ENCODE measurements around the gene AFAP1L1. TPM values are rescaled to one million over a fixed set of nuclear protein-coding genes. Genes with fewer than 3 reads are reported as not detected.

Gene AFAP1L1
- total and polyA plus RNA-seq, 2 of the 13 experiments (the other 11 are each of a cell fraction or from before 2014, with no cell fraction given), result 0.38 to 1.0 TPM

DNA sequence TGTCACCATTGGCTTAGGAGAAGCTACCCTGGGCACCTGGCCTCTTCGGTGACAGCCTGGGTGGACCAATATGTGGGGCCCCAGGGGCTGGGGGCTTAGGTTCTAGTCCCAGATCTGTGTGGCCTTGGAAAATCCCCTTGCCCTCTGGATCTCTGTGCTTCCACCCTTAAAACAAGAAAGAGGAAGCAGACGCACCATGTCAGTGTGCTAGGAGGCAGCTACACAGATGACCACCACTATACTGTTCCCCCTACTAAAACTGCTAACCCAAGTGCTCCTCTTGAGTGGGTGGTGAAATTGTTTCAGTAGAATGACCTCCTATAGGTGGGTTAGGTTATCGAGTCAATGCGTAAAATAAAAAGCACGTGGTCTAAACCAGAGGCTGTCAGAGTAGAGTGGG is 31.0 kb downstream of the AFAP1L1 start:
- CTCF ChIA-PET (ENCODE audit: low intra/inter-chr PET ratio, low total read pairs), result no interaction called here
- H3K9me3 ChIP-seq (ENCODE audit: low read length), result no peaks in the 10 kb centered on the region
- intact Hi-C loops (cut with micrococcal nuclease; ENCODE audit: unreplicated experiment), result no loop called here
- in situ Hi-C loops (cut with HindIII; ENCODE audit: extremely low pct_ligation_motif_present, low pct_unique_long_range_greater_than_20kb), result no loop called here
- H3K79me2 ChIP-seq (ENCODE audit: insufficient read depth, low read length), result no peaks in the 10 kb centered on the region
- no TSS peak for BruUV-seq (replicated peaks)
- no peak overlapping the region for H3K27ac ChIP-seq (ENCODE audit: extremely low read length, insufficient read depth, low read length)
- TF ChIP-seq PHF5A (CRISPR knock-in tag; IDR thresholded peaks at IDR 0.05; ENCODE audit: low read depth, unreplicated experiment) (no peak), CEBPG (CRISPR knock-in tag; IDR thresholded peaks at IDR 0.05) (no peak), SALL1 (CRISPR knock-in tag; IDR thresholded peaks at IDR 0.05) (no peak), BRF2 (CRISPR knock-in tag; IDR thresholded peaks at IDR 0.05) (no peak), ZKSCAN5 (CRISPR knock-in tag; IDR thresholded peaks at IDR 0.05) (no peak), ZEB1 (IDR thresholded peaks at IDR 0.05; ENCODE audit: insufficient replicate concordance, low read depth) (no peak), NFATC3 (CRISPR knock-in tag; IDR thresholded peaks at IDR 0.05) (no peak), MEIS2 (CRISPR knock-in tag; IDR thresholded peaks at IDR 0.05) (no peak), ZNF12 (CRISPR knock-in tag; IDR thresholded peaks at IDR 0.05) (no peak), KAT7 (CRISPR knock-in tag; IDR thresholded peaks at IDR 0.05; ENCODE audit: borderline replicate concordance) (no peak), SNRNP70 (IDR thresholded peaks at IDR 0.05; ENCODE audit: low read depth, low read length) (no peak), NCOR1 (IDR thresholded peaks at IDR 0.05; ENCODE audit: borderline replicate concordance, low read length) (no peak), FOSL2 (CRISPR knock-in tag; IDR thresholded peaks at IDR 0.05) (no peak), ARNTL (CRISPR knock-in tag; IDR thresholded peaks at IDR 0.05) (no peak)
- TF ChIP-seq, protein P1, sequence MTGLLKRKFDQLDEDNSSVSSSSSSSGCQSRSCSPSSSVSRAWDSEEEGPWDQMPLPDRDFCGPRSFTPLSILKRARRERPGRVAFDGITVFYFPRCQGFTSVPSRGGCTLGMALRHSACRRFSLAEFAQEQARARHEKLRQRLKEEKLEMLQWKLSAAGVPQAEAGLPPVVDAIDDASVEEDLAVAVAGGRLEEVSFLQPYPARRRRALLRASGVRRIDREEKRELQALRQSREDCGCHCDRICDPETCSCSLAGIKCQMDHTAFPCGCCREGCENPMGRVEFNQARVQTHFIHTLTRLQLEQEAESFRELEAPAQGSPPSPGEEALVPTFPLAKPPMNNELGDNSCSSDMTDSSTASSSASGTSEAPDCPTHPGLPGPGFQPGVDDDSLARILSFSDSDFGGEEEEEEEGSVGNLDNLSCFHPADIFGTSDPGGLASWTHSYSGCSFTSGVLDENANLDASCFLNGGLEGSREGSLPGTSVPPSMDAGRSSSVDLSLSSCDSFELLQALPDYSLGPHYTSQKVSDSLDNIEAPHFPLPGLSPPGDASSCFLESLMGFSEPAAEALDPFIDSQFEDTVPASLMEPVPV (CRISPR knock-in tag; IDR thresholded peaks at IDR 0.05), result no peak
- TF ChIP-seq, protein P2, sequence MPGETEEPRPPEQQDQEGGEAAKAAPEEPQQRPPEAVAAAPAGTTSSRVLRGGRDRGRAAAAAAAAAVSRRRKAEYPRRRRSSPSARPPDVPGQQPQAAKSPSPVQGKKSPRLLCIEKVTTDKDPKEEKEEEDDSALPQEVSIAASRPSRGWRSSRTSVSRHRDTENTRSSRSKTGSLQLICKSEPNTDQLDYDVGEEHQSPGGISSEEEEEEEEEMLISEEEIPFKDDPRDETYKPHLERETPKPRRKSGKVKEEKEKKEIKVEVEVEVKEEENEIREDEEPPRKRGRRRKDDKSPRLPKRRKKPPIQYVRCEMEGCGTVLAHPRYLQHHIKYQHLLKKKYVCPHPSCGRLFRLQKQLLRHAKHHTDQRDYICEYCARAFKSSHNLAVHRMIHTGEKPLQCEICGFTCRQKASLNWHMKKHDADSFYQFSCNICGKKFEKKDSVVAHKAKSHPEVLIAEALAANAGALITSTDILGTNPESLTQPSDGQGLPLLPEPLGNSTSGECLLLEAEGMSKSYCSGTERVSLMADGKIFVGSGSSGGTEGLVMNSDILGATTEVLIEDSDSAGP (CRISPR knock-in tag; IDR thresholded peaks at IDR 0.05; ENCODE audit: borderline replicate concordance), result no peak
- TF ChIP-seq, protein P3, sequence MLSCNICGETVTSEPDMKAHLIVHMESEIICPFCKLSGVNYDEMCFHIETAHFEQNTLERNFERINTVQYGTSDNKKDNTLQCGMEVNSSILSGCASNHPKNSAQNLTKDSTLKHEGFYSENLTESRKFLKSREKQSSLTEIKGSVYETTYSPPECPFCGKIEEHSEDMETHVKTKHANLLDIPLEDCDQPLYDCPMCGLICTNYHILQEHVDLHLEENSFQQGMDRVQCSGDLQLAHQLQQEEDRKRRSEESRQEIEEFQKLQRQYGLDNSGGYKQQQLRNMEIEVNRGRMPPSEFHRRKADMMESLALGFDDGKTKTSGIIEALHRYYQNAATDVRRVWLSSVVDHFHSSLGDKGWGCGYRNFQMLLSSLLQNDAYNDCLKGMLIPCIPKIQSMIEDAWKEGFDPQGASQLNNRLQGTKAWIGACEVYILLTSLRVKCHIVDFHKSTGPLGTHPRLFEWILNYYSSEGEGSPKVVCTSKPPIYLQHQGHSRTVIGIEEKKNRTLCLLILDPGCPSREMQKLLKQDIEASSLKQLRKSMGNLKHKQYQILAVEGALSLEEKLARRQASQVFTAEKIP (CRISPR knock-in tag; IDR thresholded peaks at IDR 0.05; ENCODE audit: borderline replicate concordance), result no peak
- POLR2A ChIA-PET, result no interaction called here
- H3K4me3 ChIP-seq (replicated peaks in 1 of 3; ENCODE audit: insufficient read depth in 1 of 3, low read depth in 2 of 3, low read length in 3 of 3), result no peak overlapping the region
- no peaks in the 10 kb centered on the region for H3K27me3 ChIP-seq (ENCODE audit: control insufficient read depth in 1 of 2, insufficient read depth in 2 of 2, low read length in 2 of 2)
- H3K36me3 ChIP-seq (replicated peaks in 1 of 2; ENCODE audit: control insufficient read depth in 1 of 2, insufficient read depth in 2 of 2, low read length in 2 of 2), result no peaks in the 10 kb centered on the region
- no peak overlapping the region for H3K9ac ChIP-seq (ENCODE audit: insufficient read depth, low read depth, low read length)
- WGBS (ENCODE audit: low lambda C conversion rate), result 81% methylated on average over 4 of the region's 5 CpGs
- ATAC-seq (no peak), FAIRE-seq (no peak), DNase-seq (ENCODE audit: low spot score) (no peak)
- H3K4me1 ChIP-seq (ENCODE audit: insufficient read depth, low read length), result peaks cover 27% of the 10 kb centered on the region
- H4K20me1 ChIP-seq (ENCODE audit: insufficient read depth, low read length), result no peaks in the 10 kb centered on the region
- H3K4me2 ChIP-seq (ENCODE audit: low read depth, low read length), result no peak overlapping the region
- H2AFZ ChIP-seq (ENCODE audit: low read length), result no peak overlapping the region

Measured in HepG2 (cell line).